Suprapubic skin (tissue), 3 donors: ENCODE data around the gene IL15RA.

Experiments
- CTCF ChIP-seq, 2 donors: fragments of 200-600 bp in 1 of 2; fragments of 450-650 bp in 1 of 2; sonication (generic) in 1 of 2; IDR thresholded peaks; one replicate each; pipeline ENCODE4 v1.5.1; 2016 to 2019; ENCODE audit warnings: antibody characterized with exemption in 2 of 2, mild to moderate bottlenecking in 1 of 2, moderate library complexity in 1 of 2
- EP300 ChIP-seq: sonication (generic); formaldehyde crosslinking; IDR thresholded peaks from one replicate; pipeline ENCODE4 v1.6.1; 2017; ENCODE audit warnings: antibody characterized with exemption
- POLR2A ChIP-seq, 2 donors: fragments of 450-650 bp; IDR thresholded peaks; one replicate each; pipeline ENCODE4 v1.6.1; 2017; ENCODE audit warnings: antibody characterized with exemption in 2 of 2, mild to moderate bottlenecking in 2 of 2, moderate library complexity in 2 of 2

GRCh38 chr10:6019796-6020195, 42.5 kb upstream of the IL15RA start:
- TF ChIP-seq CTCF (IDR thresholded peaks at IDR 0.05) (no peak), POLR2A (IDR thresholded peaks at IDR 0.05) (no peak), EP300 (no peak)
